ENCODE measurements around the gene FSTL3.

Gene FSTL3

GRCh38 chr19:720345-721160, 44.4 kb downstream of the FSTL3 start:
- DNase-seq = no peak
- Histone ChIP-seq H3K27me3 (replicated peaks; ENCODE audit: insufficient read depth, low read length) (peaks cover 91% of the 10 kb centered on the region), H3K4me1 (ENCODE audit: low read length) (no peaks in the 10 kb centered on the region), H3K4me3 (ENCODE audit: low read length) (no peak overlapping the region), H3F3A (ENCODE audit: insufficient read depth, low read length) (no peaks in the 10 kb centered on the region), H3K4me2 (ENCODE audit: low read depth, low read length) (no peak overlapping the region), H2AFZ (ENCODE audit: low read length) (no peak overlapping the region), H3K79me2 (ENCODE audit: low read length) (no peaks in the 10 kb centered on the region), H3K9me2 (replicated peaks; ENCODE audit: insufficient read depth, low read length) (no peaks in the 10 kb centered on the region), H4K20me1 (ENCODE audit: insufficient read depth, low read length) (no peaks in the 10 kb centered on the region), H3K9me3 (replicated peaks; ENCODE audit: insufficient read depth, low read length) (no peaks in the 10 kb centered on the region), H3K27ac (ENCODE audit: low read length) (no peak overlapping the region), H3K36me3 (replicated peaks; ENCODE audit: insufficient read depth, low read length) (no peaks in the 10 kb centered on the region), H3K9ac (ENCODE audit: low read length) (no peak overlapping the region)
- TF ChIP-seq CTCF (IDR thresholded peaks at IDR 0.05; ENCODE audit: low read length) (no peak), EZH2 (optimal IDR thresholded peaks at IDR 0.05; ENCODE audit: low read depth, low read length) (peak; percentile 69)

- no peak overlapping the region for H3K9ac ChIP-seq (ENCODE audit: low read length)
- TF ChIP-seq EZH2phosphoT487 (IDR thresholded peaks at IDR 0.05; ENCODE audit: low read length) (no peak), EZH2 (optimal IDR thresholded peaks at IDR 0.05; ENCODE audit: low read depth, low read length) (no peak), CTCF (IDR thresholded peaks at IDR 0.05; ENCODE audit: low read length) (no peak)
- no peaks in the 10 kb centered on the region for H3F3A ChIP-seq (ENCODE audit: insufficient read depth, low read length)
- H3K4me1 ChIP-seq (ENCODE audit: low read length) = no peaks in the 10 kb centered on the region
- H4K20me1 ChIP-seq (ENCODE audit: insufficient read depth, low read length) = no peaks in the 10 kb centered on the region
- H3K79me2 ChIP-seq (ENCODE audit: low read length) = no peaks in the 10 kb centered on the region
- H3K36me3 ChIP-seq (replicated peaks; ENCODE audit: insufficient read depth, low read length) = no peaks in the 10 kb centered on the region
- no peaks in the 10 kb centered on the region for H3K9me2 ChIP-seq (replicated peaks; ENCODE audit: insufficient read depth, low read length)
- H3K27me3 ChIP-seq (replicated peaks; ENCODE audit: insufficient read depth, low read length) = peaks cover 90% of the 10 kb centered on the region
- H3K4me3 ChIP-seq (ENCODE audit: low read length) = no peak overlapping the region
- H3K4me2 ChIP-seq (ENCODE audit: low read depth, low read length) = no peak overlapping the region; the same call in 1 of the 2 replicates
- H3K9me3 ChIP-seq (replicated peaks; ENCODE audit: insufficient read depth, low read length) = no peaks in the 10 kb centered on the region
- DNase-seq = no peak
- no peak overlapping the region for H3K27ac ChIP-seq (ENCODE audit: low read length)
- H2AFZ ChIP-seq (ENCODE audit: low read length) = no peak overlapping the region
Observed at GRCh38 chr19:722553-723101, 46.4 kb downstream of the FSTL3 start.

GRCh38 chr19:723247-723646, 47.1 kb downstream of the FSTL3 start:
- Histone ChIP-seq H3K9ac (ENCODE audit: low read length) (no peak overlapping the region), H3K36me3 (replicated peaks; ENCODE audit: insufficient read depth, low read length) (no peaks in the 10 kb centered on the region), H3K4me3 (ENCODE audit: low read length) (no peak overlapping the region), H3F3A (ENCODE audit: insufficient read depth, low read length) (no peaks in the 10 kb centered on the region), H3K27ac (ENCODE audit: low read length) (no peak overlapping the region), H4K20me1 (ENCODE audit: insufficient read depth, low read length) (no peaks in the 10 kb centered on the region), H3K9me3 (replicated peaks; ENCODE audit: insufficient read depth, low read length) (no peaks in the 10 kb centered on the region), H3K27me3 (replicated peaks; ENCODE audit: insufficient read depth, low read length) (peaks cover 91% of the 10 kb centered on the region), H3K4me2 (ENCODE audit: low read depth, low read length) (no peak overlapping the region; the same call in 1 of the 2 replicates), H3K79me2 (ENCODE audit: low read length) (no peaks in the 10 kb centered on the region), H2AFZ (ENCODE audit: low read length) (no peak overlapping the region), H3K9me2 (replicated peaks; ENCODE audit: insufficient read depth, low read length) (no peaks in the 10 kb centered on the region), H3K4me1 (ENCODE audit: low read length) (no peaks in the 10 kb centered on the region)
- DNase-seq = no peak
- TF ChIP-seq EZH2phosphoT487 (IDR thresholded peaks at IDR 0.05; ENCODE audit: low read length) = no peak
- no peak for TF ChIP-seq EZH2 (optimal IDR thresholded peaks at IDR 0.05; ENCODE audit: low read depth, low read length)
- no peak for TF ChIP-seq CTCF (IDR thresholded peaks at IDR 0.05; ENCODE audit: low read length)

Data from MM.1S (cell line).